ENCODE data around the gene FGR.
"Not testable (repeated sequence)": the region's sequence is repeated elsewhere in the genome, so short reads cannot be mapped to it uniquely, and the experiment has no call there.

FGR gene

DNA sequence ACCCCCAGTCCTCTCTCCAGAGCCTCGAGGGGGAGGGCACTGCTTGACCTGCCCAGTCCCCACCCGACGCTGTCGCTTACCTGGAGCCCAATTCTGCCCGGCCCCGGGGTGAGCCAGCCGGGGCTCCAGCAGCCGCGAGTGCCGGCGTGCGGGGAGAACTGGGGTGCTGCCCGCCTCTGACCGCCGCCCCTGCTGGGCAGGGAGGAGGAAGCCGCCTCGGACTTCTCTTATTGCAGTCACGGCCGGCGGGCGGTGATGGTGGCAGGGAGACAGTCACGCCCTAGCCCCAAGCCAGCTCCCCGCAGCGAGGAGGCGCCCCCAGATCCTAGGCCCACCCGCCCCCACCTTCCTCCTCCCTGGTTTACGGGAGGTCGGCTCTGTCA, at the start of gene FGR:
Gene FGR (minus strand): TSS at position 201 of the 383 bp plus-strand sequence. CDS start 11,269 bp downstream, outside the sequence.
- DNase-seq (ENCODE audit: low read depth) = no peak

DNA sequence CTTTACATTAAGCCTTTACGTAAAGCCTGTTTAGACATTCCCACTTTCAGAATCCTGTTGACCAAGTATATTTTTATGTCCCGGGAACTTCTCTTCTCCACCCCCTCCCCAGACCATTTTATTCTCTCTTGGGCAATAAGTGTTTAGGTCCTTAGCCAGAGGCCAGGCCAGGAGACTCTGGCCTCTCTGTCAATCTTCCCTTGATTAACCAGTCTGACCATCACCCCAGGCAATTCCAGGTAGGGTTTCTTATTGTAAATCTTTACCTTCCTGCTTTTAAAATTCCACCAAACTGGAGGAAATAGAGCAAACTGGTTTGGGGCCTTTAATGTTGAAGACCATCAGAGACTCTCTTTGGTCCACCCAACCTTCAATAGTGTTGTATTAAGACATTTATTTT, 49.2 kb upstream of the FGR start:
- DNase-seq (ENCODE audit: low read depth) = no peak

DNA sequence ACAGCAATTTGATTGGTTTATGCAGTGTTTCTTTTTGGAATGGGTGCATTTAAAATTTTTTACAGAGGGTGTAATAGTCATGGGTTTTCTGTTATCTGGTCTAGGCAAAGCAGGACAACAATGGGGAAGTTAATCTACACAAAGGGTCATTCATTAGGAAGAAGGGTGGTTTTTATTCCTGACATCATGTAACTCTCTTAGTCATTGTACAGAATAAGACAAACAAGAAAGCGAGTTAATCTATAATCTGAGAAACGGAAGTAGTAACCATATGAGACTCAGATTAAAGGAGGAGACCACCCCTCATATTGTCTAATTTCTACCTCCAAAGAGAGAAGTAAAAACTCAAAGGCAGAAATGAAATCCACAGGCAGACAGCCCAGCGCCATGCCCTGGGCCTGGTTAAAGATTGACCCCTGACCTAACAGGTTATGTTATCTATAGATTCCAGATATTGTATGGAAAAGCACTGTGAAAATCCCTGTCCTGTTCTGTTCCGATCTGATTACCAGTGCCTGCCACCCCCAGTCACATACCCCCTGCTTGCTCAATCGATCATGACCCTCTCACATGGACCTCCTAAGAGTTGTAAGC, 47.5 kb upstream of the FGR start:
- DNase-seq (ENCODE audit: low read depth) = no peak

DNA sequence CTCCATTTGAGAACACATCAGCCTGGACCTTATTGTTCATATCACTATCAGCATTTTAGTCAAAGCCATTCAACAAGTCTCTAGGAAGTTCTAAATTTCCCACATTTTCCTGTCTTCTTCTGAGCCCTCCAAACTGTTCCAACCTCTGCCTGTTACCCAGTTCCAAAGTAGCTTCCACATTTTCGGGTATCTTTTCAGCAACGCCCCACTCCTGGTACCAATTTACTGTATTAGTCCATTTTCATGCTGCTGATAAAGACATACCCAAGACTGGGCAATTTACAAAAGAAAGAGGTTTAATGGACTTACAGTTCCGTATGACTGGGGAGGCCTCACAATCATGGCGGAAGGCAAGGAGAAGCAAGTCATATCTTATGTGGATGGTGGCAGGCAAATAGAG, 46.6 kb upstream of the FGR start:
- not testable (repeated sequence) for DNase-seq (ENCODE audit: low read depth)

DNA sequence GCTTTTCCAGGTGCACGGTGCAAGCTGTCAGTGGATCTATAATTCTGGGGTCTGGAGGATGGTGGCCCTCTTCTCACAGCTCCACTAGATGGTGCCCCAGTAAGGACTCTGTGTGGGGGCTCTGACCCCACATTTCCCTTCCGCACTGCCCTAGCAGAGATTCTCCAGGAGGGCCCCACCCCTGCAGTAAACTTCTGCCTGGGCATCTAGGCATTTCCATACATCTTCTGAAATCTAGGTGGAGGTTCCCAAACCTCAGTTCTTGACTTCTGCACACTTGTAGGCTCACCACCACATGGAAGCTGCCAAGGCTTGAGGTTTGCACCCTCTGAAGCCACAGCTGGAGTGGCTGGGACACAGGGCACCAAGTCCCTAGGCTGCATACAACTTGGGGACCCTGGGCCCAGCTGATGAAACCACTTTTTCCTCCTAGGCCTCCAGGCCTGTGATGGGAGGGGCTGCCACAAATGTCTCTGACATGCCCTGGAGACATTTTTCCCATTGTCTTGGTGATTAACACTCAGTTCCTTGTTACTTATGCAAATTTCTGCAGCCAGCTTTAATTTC, 45.3 kb upstream of the FGR start:
- DNase-seq (ENCODE audit: low read depth) = not testable (repeated sequence)

DNA sequence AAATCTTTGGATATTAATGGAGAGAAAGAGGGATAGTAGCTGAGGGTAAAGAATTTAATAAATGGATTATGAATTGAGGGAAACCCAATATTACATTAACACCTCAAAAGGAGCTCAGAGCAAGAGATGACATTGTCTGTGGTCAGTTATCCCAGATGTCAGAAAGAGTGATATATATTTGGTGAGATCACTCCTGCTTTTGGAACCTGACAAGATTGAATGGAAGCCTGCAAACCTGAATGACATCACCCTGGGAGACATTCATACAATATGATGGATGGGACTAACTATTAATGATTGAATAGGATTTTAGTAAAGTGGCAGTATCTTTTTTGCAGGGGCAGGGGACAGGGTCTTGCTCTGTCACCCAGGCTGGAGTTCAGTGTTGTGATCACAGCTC, 43.8 kb upstream of the FGR start:
- no peak for DNase-seq (ENCODE audit: low read depth)

DNA sequence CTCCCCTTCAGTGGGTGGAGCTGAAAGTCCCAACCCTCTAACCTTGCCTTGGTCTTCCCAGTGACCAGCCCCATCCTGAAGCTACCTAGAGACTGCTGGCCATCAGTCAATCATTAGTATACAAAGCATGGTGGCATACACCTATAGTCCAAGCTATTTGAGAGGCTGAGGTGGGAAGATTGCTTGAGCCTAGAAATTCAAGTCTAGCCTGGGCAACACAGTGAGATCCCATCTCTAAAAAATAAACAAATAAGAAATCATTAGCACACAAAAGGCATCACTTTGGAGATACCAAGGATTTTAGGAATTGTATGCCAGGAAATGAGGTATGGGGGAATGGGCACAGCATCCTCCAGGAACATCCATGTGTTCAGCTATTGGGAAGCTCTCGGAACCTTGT, 41.4 kb upstream of the FGR start:
- DNase-seq (ENCODE audit: low read depth) = no peak

DNA sequence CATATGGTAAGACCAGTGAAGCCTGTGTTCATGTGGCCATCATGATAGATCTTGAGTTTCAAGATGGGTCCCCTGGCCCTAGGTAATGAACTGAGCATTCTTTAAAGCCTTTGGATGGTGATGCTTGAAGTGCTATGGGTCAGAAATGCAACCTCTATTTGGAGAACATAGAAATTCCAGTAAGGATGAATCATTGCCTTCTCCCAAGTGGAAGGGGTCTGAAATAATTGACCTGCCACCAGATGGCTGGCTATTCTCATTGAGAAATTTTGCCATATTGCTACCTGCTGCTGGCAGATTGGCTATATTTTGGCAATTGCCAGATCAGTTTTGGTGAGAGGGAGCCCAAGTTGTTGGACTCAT, 37.7 kb upstream of the FGR start:
- DNase-seq (ENCODE audit: low read depth) = no peak

DNA sequence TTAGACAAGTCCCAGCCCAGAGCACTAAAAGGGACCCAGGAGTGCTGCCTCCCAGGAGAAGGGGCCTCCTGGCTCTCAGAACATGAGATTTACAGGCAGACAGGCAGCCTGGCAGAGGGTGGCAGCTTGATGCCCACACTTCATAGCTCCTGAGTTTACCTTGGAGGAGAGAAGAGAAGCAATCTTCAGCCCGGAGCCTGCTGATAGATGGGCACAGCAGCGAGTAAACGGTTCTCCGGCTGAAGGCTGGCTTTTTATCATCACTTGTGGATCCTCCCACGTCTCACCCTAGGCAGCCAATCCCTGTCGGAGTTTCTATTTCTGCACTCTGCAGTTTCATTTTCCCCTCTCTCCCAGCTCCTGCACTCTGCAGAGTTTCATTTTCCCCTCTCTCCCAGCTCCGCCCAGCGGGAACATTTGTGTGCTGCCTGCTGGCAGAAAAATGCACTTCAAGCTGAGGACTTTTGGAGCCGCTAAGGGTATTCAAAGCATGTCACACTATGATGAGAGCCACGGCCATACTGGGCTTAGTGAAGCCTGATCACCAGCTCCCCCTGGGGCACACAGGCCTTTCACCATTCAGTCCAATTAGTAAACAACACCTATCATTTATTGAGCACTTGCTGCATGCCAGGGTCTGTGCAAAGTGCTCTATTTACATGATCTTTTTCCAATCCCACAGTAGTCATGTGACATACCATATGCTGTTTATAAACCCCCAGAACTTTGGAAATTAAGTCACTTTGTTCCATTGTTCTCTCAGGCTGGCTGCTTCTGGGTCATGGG, 37.2 kb upstream of the FGR start, which contains the start of gene IFI6:
Gene IFI6 (minus strand): TSS at position 229 of the 786 bp plus-strand sequence. CDS start 2,878 bp downstream, outside the sequence.
- DNase-seq (ENCODE audit: low read depth) = peak; percentile 72

DNA sequence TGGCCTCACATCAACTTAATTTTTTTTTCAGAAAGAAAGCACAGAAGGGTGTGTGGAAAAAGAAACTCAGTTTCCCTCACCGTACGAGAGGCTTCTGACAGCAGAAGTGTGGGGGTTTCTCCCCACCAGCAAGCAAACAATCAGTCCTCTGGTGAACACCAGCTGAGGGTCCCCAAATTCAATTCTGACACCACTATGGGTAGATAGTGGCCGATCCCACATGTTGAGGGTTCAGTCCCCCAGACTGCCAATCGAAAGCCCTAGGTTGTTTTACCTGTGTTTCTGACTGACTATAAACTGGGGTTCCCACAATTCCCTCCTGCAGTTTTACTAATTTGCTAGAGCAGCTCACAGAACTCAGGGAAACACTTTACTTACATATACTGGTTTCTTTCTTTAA, 34.9 kb upstream of the FGR start:
- no peak for DNase-seq (ENCODE audit: low read depth)

DNA sequence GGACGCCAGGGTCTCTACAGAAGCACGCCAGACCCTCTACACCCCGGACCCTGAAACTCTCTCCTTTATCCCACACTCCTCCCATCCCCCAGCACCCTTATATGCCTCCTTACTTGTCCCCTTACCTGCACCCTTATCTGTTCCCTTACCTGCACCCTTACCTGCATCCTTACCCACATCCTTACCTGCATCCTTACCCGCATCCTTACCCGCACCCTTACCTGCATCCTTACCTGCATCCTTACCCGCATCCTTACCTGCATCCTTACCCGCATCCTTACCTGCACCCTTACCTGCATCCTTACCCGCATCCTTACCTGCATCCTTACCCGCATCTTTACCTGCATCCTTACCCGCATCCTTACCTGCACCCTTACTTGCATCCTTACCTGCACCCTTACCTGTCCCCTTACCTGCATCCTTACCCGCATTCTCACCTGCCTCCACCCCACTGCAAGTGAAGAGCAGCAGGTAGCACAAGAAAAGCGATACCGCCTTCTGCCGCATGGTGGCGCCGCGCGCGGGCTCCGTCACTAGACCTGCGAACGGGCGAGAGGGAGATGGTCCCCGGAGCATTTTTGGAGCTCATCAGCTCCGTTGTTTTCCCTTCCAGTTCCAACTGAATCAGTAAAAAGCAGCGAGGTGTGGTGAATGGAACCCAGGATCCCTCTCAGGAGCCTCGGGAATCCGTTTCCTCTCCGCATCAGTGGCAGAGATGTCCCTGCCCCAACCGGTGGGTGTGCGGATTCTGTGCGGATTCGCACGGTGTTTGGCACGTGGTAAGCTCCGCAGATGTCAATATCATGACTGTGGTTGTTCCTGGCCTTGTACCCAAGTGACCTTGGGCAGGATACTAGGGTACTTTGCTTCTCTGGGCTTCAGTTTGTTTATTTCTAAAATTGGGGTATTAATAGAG, 34.1 kb upstream of the FGR start:
- DNase-seq (ENCODE audit: low read depth) = peak; percentile 60

DNA sequence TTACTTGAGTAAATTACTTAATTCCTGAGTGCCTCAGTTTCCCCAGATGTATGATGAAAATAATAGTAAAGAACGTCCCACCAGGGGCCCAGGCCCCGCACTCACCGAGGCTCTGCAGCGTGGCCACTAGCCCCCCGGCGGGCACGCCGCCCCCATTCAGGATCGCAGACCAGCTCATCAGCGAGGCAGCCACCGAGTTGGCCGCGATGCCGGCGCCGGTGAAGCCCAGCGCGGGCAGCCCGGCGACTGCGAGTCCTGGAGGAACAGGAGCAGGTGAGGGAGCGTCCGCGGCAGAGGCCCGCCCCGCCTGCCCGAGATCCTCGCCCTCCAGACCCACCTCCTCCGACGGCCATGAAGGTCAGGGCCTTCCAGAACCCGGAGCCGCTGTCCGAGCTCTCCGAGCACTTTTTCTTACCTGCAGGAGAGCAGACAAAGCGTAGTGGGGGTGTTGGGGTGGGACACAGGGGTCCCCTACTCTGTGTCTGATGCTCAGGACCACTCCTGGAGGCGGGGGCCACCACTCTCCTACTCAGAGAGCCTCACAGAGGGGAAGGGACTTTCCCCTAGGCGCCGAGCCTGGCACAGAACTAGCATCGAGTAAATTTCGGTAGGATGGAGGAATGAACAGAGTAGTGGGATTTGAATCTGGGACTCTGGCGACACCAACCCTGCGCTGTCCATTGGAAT, 33.3 kb upstream of the FGR start:
- DNase-seq (ENCODE audit: low read depth) = no peak

DNA sequence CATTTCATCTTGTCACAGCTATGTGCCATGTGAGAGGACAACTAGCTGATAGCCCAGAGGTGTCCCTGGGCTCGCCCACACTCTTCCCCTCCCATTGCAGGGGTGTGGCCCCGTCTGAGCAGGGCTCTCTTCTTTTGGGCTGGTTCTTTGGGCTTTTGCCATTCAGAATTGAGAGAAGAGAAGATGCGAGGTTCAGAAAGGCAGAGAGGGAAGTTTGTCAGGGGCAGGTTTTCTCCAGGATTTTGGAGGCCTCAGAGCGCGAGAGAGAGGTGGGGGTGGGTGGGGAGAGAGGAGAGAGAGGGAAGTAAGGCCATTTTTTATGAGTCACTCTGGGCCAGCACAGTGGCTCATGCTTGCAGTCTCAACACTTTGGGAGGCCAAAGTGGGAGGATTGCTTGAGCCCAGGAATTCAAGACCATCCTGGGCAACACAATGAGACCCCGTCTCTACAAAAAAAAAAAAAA, 31.8 kb upstream of the FGR start:
- no peak for DNase-seq (ENCODE audit: low read depth)

DNA sequence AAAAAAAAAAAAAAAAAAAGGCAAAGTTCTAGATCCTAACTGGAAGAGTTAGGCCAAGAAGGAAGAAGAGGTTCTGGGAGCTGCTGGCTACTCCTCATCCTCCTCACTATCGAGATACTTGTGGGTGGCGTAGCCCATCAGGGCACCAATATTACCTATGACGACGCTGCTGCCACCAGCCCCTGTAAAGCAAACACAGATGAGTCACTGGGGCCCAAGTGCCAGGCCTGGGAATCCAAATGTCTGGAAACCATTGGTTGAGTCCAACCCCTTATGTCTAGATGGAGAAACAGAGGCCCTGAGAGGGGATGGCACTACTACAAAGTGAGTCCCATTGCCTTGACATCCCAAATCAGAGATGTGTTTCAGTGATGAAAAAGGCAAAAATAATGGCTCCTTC, 31.3 kb upstream of the FGR start:
- no peak for DNase-seq (ENCODE audit: low read depth)

DNA sequence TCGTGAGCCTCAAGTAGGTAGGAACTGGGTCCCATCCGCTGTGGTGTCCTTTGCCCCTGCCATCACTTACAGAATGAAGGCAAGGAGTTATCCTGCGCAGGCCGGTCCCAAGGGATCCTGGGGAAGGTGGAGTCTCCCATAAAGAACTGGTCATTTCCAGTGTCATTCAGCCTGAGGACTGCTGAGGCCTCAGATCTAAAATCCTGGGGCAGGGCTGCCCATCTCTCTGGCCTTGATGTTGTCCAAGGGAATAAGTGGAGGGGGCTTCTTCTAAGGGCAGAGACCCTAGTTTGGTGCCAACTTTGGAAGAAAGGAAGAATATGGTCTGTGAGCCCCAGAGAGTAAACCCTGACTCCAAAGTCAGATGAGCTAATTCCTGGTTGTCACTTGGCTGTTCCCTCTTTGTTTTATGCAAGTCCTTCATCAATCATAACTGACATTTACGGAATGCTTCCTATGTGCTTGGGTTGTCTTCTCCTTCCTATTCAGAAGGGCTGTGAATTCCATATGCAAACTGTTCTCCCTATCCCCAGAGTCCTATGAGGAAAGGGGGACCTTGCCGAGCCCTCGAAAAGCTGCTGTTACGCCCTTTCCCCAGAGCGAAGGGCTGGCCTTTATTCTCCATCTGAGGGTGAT, 30.1 kb upstream of the FGR start:
- no peak for DNase-seq (ENCODE audit: low read depth)

DNA sequence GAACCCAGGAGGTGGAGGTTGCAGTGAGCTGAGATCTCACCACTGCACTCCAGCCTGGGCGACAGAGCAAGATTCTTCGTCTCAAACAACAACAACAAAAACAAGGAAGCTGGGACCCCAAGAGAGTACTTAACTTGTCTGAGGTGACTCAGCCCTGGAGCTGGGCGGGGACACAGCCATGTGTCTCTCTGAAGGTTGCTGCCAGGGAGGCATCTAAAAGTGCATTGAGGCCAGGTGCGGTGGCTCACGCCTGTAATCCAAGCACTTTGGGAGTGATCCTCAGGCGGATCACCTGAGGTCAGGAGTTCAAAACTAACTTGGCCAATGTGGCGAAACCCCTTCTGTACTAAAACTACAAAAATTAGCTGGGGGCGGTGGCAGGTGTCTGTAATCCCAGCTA, 29.3 kb upstream of the FGR start:
- DNase-seq (ENCODE audit: low read depth) = no peak

DNA sequence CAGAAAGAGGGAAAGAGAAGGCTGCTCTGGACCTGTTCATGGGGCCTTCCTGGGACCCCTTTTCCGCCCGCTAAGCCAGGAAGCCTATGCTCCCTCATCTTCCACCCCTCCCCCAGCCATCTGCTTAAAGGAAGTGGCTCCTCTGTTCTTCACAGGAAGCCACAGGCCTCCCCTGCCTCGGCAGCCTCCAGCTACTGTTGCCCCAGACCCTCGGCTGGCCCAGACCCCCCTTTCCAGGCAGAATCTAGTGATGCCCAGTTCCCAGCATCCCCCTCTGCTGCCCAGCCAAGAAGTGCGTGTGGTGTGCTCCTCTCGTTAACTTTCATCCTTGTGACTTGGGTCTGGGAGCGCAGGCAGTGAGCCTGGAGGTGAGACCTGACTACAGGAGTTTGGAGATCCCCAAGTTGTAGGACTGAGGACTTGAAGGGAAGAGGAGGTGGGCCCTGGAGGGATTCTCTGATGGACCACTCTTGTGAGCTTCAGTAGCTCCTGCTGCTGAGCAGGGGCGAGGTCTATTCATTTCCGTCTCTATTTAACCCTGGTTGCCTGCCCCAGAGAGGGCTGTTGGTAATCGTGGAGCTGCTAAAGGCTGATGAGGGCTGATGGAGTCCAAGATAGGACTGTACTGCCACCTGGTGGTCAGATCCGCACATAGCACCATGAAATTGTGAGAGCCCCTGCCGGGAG, 27.9 kb upstream of the FGR start:
- DNase-seq (ENCODE audit: low read depth) = peak; percentile 65

DNA sequence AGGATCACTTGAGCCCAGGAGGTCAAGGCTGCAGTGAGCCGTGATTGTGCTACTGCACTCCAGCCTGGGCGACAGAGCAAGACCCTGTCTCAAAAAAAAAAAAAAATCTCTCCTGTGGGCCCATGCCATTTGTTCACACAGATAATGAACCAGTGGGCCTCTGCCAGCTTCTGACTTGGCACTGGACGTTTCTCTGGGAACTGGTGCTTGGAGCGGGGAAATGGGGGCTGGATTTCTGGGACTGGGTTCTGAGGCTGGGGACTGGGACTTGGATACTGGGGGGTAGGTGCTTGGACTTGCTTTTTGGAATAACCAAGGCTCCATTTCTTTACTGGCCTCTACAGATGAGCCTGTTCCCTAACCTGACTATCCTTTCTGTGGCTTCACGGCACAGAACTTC, 27.3 kb upstream of the FGR start:
- no peak for DNase-seq (ENCODE audit: low read depth)

DNA sequence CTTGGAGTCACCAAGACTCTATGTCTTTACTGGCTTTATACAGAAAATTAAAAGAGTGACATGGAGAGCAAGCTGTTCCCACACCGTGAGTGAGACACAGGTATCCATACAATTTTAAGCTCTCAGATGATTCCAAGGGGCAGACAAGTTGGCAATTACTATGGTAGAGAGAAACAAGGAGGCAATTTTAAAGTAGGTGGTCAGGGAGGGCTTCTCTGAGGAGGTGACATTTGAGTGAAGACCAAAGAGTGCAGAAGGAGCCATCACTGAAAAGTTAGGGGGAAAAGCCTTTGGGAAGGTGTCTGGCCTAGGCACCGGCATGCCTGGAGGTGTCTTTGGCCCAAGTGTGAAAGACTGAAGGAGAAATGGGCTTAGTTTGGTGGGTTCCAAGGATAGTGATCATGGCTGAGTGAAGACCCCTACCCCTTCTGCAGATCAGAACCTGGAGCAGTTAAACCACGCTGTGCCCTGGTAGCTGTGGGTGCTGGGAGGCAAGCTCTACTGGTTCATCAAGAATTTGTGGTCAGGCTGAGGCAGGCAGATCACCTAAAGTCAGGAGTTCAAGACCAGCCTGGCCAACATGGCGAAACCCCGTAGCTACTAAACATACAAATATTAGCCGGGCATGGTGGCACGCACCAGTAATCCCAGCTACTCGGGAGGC, 26.6 kb upstream of the FGR start:
- no peak for DNase-seq (ENCODE audit: low read depth)

DNA sequence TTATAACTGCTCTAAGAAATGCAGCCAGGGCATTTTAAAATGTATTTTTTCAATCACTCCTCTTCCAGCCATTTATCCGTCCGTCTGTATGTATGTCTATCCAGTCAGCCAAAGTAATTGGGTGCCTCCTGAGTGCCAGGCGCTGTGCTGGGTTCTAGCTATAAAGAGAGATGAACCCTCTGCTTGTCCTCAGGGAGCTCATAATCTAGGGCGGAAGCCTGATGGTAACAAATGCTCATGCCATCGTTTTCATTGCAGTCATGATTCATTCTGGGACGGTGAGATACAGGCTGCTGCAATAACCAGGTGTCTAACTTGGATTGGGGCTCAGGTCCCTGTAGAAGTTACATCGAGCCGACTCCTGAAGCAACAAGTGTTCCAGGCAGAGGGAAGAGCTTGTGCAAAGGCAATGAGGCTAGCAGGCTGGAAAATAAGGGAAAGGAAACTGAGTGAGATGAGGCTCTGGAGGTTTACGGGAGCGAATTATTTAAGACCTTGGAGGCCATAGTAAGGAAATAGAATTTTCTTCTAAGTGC, 25.4 kb upstream of the FGR start:
- no peak for DNase-seq (ENCODE audit: low read depth)

All from T-helper 22 cell (primary cell).